ENCODE data around the gene GNB1.

DNA sequence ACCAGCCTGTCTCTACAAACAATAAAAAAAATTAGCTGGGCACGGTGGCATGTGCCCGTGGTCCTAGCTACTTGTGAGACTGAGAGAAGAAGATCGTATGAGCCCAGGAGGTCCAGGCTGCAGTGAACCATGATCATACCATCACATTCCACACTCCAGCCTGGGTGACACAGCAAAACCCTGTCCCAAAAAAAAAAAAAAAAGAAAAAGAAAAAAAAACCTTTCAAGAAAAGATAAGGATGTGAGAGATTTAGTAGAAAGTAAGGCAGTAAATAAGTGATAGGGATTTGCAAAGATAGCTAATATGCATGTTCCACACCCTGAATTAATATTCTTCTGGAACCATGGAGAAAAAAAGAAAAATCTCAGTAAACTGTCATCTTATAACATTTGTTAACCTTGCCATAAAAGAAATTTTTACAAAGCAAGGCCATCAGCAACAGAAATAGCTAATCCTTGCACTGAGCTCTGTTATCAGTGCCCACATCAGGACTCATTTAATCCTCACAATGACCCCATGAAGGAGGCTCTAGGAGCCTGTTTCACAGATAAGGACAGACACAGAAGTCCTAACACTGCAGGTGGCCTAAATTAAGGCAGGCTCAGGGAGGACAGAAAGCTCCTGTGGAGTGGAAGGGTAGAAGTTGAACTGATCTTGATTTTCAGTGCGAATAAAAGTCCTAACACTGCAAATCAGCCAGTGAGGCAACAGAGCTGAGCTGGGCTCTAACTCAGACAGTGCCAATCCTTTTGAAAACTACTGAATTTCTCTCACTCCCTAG lies 7.6 kb downstream of the GNB1 start:
- TF ChIP-seq, protein P1, sequence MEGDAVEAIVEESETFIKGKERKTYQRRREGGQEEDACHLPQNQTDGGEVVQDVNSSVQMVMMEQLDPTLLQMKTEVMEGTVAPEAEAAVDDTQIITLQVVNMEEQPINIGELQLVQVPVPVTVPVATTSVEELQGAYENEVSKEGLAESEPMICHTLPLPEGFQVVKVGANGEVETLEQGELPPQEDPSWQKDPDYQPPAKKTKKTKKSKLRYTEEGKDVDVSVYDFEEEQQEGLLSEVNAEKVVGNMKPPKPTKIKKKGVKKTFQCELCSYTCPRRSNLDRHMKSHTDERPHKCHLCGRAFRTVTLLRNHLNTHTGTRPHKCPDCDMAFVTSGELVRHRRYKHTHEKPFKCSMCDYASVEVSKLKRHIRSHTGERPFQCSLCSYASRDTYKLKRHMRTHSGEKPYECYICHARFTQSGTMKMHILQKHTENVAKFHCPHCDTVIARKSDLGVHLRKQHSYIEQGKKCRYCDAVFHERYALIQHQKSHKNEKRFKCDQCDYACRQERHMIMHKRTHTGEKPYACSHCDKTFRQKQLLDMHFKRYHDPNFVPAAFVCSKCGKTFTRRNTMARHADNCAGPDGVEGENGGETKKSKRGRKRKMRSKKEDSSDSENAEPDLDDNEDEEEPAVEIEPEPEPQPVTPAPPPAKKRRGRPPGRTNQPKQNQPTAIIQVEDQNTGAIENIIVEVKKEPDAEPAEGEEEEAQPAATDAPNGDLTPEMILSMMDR (conservative IDR thresholded peaks at IDR 0.05 in 1 of 2, IDR thresholded peaks at IDR 0.05 in 1 of 2; ENCODE audit: extremely low read depth in 1 of 2, insufficient read depth in 1 of 2, low read depth in 1 of 2, low read length in 2 of 2): no peak
- no peak for TF ChIP-seq EZH2 (IDR thresholded peaks at IDR 0.05; ENCODE audit: borderline replicate concordance, low read length)

Data from mammary epithelial cell (primary cell).